Osteocyte (in vitro differentiated cells): ENCODE results near the gene FURIN. TPM values are rescaled to one million over a fixed set of nuclear protein-coding genes. Genes with fewer than 3 reads are reported as not detected.

Experiments used
- DNase-seq: peaks from one replicate; pipeline ENCODE4 v3.0.0; 2021; ENCODE audit warnings: mixed read lengths; ENCODE audit not compliant: unreplicated experiment; ENCODE audit errors: extremely low spot score
- H3K27ac Mint-ChIP-seq: one replicate; pipeline ENCODE4 v1.8.0; 2021; ENCODE audit warnings: mild to moderate bottlenecking, mixed read lengths; ENCODE audit not compliant: unreplicated experiment
- H3K27me3 Mint-ChIP-seq: one replicate; pipeline ENCODE4 v1.8.0; 2021; ENCODE audit warnings: mixed read lengths; ENCODE audit not compliant: unreplicated experiment
- H3K36me3 Mint-ChIP-seq: one replicate; pipeline ENCODE4 v1.8.0; 2021; ENCODE audit warnings: mixed read lengths; ENCODE audit not compliant: unreplicated experiment
- H3K4me1 Mint-ChIP-seq: one replicate; pipeline ENCODE4 v1.8.0; 2021; ENCODE audit warnings: mixed read lengths; ENCODE audit not compliant: unreplicated experiment
- H3K4me3 Mint-ChIP-seq: one replicate; pipeline ENCODE4 v1.8.0; 2021; ENCODE audit warnings: mild to moderate bottlenecking, moderate library complexity, mixed read lengths; ENCODE audit not compliant: unreplicated experiment
- H3K9me3 Mint-ChIP-seq: one replicate; pipeline ENCODE4 v1.8.0; 2021; ENCODE audit warnings: mixed read lengths; ENCODE audit not compliant: unreplicated experiment
- CTCF ChIP-seq: fragments of 200-600 bp; sonication (generic); IDR thresholded peaks from 2 replicates; pipeline ENCODE4 v1.5.0; 2021; ENCODE audit warnings: antibody characterized with exemption, mild to moderate bottlenecking, moderate library complexity
- total RNA-seq: library from RNA; stranded (reverse); gene quantifications from 2 replicates; pipeline ENCODE4 v1.2.1, GENCODE V29; 2021

FURIN gene
- total RNA-seq, 1 donor from 2014 or later = 96.2 TPM

- no peak for TF ChIP-seq CTCF
- Mint-ChIP-seq H3K27me3 (no peaks in the 10 kb centered on the region), H3K36me3 (no peaks in the 10 kb centered on the region), H3K4me3 (no peak overlapping the region), H3K4me1 (peaks cover 15% of the 10 kb centered on the region), H3K27ac (no peak overlapping the region), H3K9me3 (no peaks in the 10 kb centered on the region)
- no peak for DNase-seq
These were observed 61.0 kb downstream of the FURIN start for GRCh38 chr15:90929246-90930019.

GRCh38 chr15:90930861-90931574, 62.6 kb downstream of the FURIN start:
- no peaks in the 10 kb centered on the region for H3K36me3 Mint-ChIP-seq
- no peak overlapping the region for H3K27ac Mint-ChIP-seq
- H3K4me1 Mint-ChIP-seq = peaks cover 24% of the 10 kb centered on the region
- TF ChIP-seq CTCF = no peak
- no peak for DNase-seq
- H3K9me3 Mint-ChIP-seq = no peaks in the 10 kb centered on the region
- peak overlapping the region; percentile 84 for H3K4me3 Mint-ChIP-seq
- no peaks in the 10 kb centered on the region for H3K27me3 Mint-ChIP-seq

GRCh38 chr15:90931575-90931827, 63.1 kb downstream of the FURIN start:
- no peak for TF ChIP-seq CTCF
- Mint-ChIP-seq H3K36me3 (peaks cover 3% of the 10 kb centered on the region), H3K4me3 (peak overlapping the region; percentile 84), H3K9me3 (no peaks in the 10 kb centered on the region), H3K4me1 (peaks cover 29% of the 10 kb centered on the region), H3K27ac (no peak overlapping the region), H3K27me3 (no peaks in the 10 kb centered on the region)
- no peak for DNase-seq

- DNase-seq = peak; percentile 96
- peaks cover 4% of the 10 kb centered on the region for H3K36me3 Mint-ChIP-seq
- H3K9me3 Mint-ChIP-seq = no peaks in the 10 kb centered on the region
- peak within 1 kb of the TSS; percentile 84 for H3K4me3 Mint-ChIP-seq
- H3K27me3 Mint-ChIP-seq = no peaks in the 10 kb centered on the region
- peak within 1 kb of the TSS; percentile 87 for H3K27ac Mint-ChIP-seq
- TF ChIP-seq CTCF = peak; percentile 97
- H3K4me1 Mint-ChIP-seq = peaks cover 33% of the 10 kb centered on the region
These were observed 63.7 kb downstream of the FURIN start, which contains the start of gene HDDC3 for GRCh38 chr15:90931828-90932659. HDDC3 (minus strand) TSS chr15:90932549; CDS start chr15:90932540, 9 bp downstream.

- no peak for DNase-seq
- H3K4me3 Mint-ChIP-seq = peak overlapping the region; percentile 84
- H3K36me3 Mint-ChIP-seq = peaks cover 4% of the 10 kb centered on the region
- H3K4me1 Mint-ChIP-seq = peaks cover 33% of the 10 kb centered on the region
- H3K9me3 Mint-ChIP-seq = no peaks in the 10 kb centered on the region
- peak overlapping the region; percentile 87 for H3K27ac Mint-ChIP-seq
- H3K27me3 Mint-ChIP-seq = no peaks in the 10 kb centered on the region
- TF ChIP-seq CTCF = no peak
These were observed 64.2 kb downstream of the FURIN start for GRCh38 chr15:90932660-90932991.
